ENCODE data around the gene NEBL.

DNA sequence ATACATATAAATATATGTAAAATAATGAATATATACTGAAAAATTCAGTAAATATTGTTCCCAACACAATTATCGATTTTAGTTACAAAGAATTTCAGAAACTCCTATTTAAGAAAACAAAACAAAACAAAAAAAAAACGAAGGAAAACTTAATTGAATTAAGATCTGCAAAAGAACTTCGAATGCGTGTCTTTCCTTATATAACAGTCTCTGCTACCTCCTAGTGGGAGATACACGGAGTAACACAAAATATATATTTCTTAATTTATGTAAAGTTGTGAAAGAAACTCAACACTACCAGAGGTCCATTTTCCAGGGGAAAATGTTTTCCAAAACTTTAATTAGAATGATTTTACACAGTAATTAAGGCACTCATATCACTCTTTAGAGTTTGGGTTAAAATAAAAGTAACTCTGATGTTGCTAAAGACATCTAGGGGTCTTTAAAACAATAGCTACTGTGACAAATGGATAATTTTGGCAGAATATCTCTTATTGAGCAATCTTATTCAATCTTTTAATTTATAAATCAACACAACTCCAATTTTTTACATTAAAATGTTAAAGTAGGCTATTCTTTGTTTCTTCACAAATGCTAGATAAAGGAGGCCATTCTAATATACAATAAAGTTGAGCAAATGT lies 41.6 kb downstream of the NEBL start:
- TF ChIP-seq POLR2A (IDR thresholded peaks at IDR 0.05; ENCODE audit: low read depth, low read length): no peak
- TF ChIP-seq TAF1 (IDR thresholded peaks at IDR 0.05; ENCODE audit: low read depth, low read length): no peak
